ENCODE results near the gene SLX4IP. TPM values are rescaled to one million over a fixed set of nuclear protein-coding genes. Genes with fewer than 3 reads are reported as not detected.
A peak's percentile ranks its signal among the peaks of the same experiment; 100 is the strongest.

Gene SLX4IP
- total and polyA plus RNA-seq, 2 of the 13 experiments (the other 11 are each of a cell fraction or from before 2014, with no cell fraction given), result 3.6 to 7.3 TPM

- TF ChIP-seq ZNF572 (CRISPR knock-in tag; IDR thresholded peaks at IDR 0.05) (no peak), NFKB2 (CRISPR knock-in tag; IDR thresholded peaks at IDR 0.05; ENCODE audit: borderline replicate concordance) (no peak), KLF13 (CRISPR knock-in tag; IDR thresholded peaks at IDR 0.05) (no peak), ZBTB8A (CRISPR knock-in tag; IDR thresholded peaks at IDR 0.05; ENCODE audit: borderline replicate concordance, low read depth) (no peak; the same call in 1 of the 2 replicates), CERS6 (CRISPR knock-in tag; IDR thresholded peaks at IDR 0.05) (no peak), ZFP37 (CRISPR knock-in tag; IDR thresholded peaks at IDR 0.05; ENCODE audit: borderline replicate concordance) (no peak; the same call in 1 of the 2 replicates), NR3C1 (CRISPR knock-in tag; IDR thresholded peaks at IDR 0.05) (no peak), SALL1 (CRISPR knock-in tag; IDR thresholded peaks at IDR 0.05) (peak; percentile 84), ZNF234 (CRISPR knock-in tag; conservative IDR thresholded peaks at IDR 0.05) (no peak), THAP7 (CRISPR knock-in tag; IDR thresholded peaks at IDR 0.05) (no peak), ZNF672 (CRISPR knock-in tag; IDR thresholded peaks at IDR 0.05) (no peak), ZFP1 (CRISPR knock-in tag; IDR thresholded peaks at IDR 0.05) (0 out of 2 replicates have a peak, but pooled peaks have one; percentile 75), MED13 (CRISPR knock-in tag; IDR thresholded peaks at IDR 0.05) (0 out of 2 replicates have a peak, but pooled peaks have one; percentile 32), ZBTB46 (CRISPR knock-in tag; IDR thresholded peaks at IDR 0.05; ENCODE audit: borderline replicate concordance) (no peak), ARID4A (CRISPR knock-in tag; IDR thresholded peaks at IDR 0.05; ENCODE audit: borderline replicate concordance) (peak; percentile 61), KLF15 (CRISPR knock-in tag; IDR thresholded peaks at IDR 0.05; ENCODE audit: borderline replicate concordance) (no peak), TBL1XR1 (IDR thresholded peaks at IDR 0.05; ENCODE audit: borderline replicate concordance, low read length, partially characterized antibody) (no peak), ZNF839 (CRISPR knock-in tag; IDR thresholded peaks at IDR 0.05; ENCODE audit: borderline replicate concordance) (no peak), ZNF256 (CRISPR knock-in tag; conservative IDR thresholded peaks at IDR 0.05) (no peak), SP140L (CRISPR knock-in tag; IDR thresholded peaks at IDR 0.05; ENCODE audit: borderline replicate concordance) (no peak), ZIK1 (CRISPR knock-in tag; IDR thresholded peaks at IDR 0.05; ENCODE audit: borderline replicate concordance, low read depth) (no peak; the same call in 1 of the 2 replicates), PHB2 (IDR thresholded peaks at IDR 0.05; ENCODE audit: partially characterized antibody) (no peak)
Measured at GRCh38 chr20:10671221-10671918, 236.3 kb downstream of the SLX4IP start (continued).
